GM12878 (cell line): Measurements from ENCODE around the gene TTYH3. TPM values are rescaled to one million over a fixed set of nuclear protein-coding genes. Genes with fewer than 3 reads are reported as not detected.

Source experiments
- ATAC-seq: fragments of 200-7000 bp; cut with Tn5 transposase; 3 replicates; pipeline ENCODE4 v1.9.1; 2020; ENCODE audit warnings: mild to moderate bottlenecking, moderate library complexity
- BruUV-seq: library from RNA; stranded (reverse); fragments of 400-500 nt; replicated peaks from 2 replicates; lab custom pipeline; 2021; lab: Mats Ljungman, UMichigan
- CTCF ChIA-PET: fragments of 300-600 bp; sonication (Branson Sonifier 250); formaldehyde crosslinking; extraction: SDS; loops from one replicate; lab custom pipeline; 2021; ENCODE audit warnings: inconsistent platforms; lab: Yijun Ruan, JAX
- POLR2A ChIA-PET: fragments of 350-600 bp; formaldehyde crosslinking; extraction: SDS; loops from one replicate; lab custom pipeline; 2021; ENCODE audit warnings: inconsistent platforms; lab: Charles Lee
- RAD21 ChIA-PET: fragments of 300-600 bp; sonication (Branson Sonifier 250); formaldehyde crosslinking; loops from one replicate; lab custom pipeline; 2023; ENCODE audit warnings: antibody characterized with exemption; ENCODE audit not compliant: unreplicated experiment; lab: Charles Lee
- SMC1A ChIA-PET: fragments of 300-600 bp; sonication (Branson Sonifier 250); formaldehyde crosslinking; loops from one replicate; lab custom pipeline; 2023; ENCODE audit not compliant: unreplicated experiment, uncharacterized antibody; lab: Charles Lee
- DNase-seq: peaks from one replicate; pipeline ENCODE4 v3.0.0-alpha.2; 2011; ENCODE audit warnings: low read depth, low spot score
- FAIRE-seq: peaks from 3 replicates; lab custom pipeline; 2011; peaks lifted over from hg19 to GRCh38; lab: Jason Lieb, UNC
- H2AFZ ChIP-seq: 2 replicates; pipeline ENCODE4 v1.6.0; 2011; ENCODE audit warnings: low read depth, low read length, control low read depth; ENCODE audit not compliant: control insufficient read depth
- H3K27ac ChIP-seq: 2 replicates; pipeline ENCODE4 v1.5.1; 2011; ENCODE audit warnings: control low read depth; ENCODE audit not compliant: control insufficient read depth, insufficient read depth
- H3K27me3 ChIP-seq, 2 experiments: replicated peaks in 1 of 2; 2 replicates each; pipeline versions ENCODE4 v1.6.0 to v1.6.1; 2011; ENCODE audit warnings: low read length in 1 of 2; ENCODE audit not compliant: control insufficient read depth in 2 of 2, insufficient read depth in 2 of 2
- H3K36me3 ChIP-seq, 2 experiments: 2 replicates each; pipeline ENCODE4 v1.5.1; 2011; ENCODE audit warnings: low read length in 1 of 2; ENCODE audit not compliant: control insufficient read depth in 2 of 2, insufficient read depth in 2 of 2
- H3K4me1 ChIP-seq: 2 replicates; pipeline ENCODE4 v1.6.1; 2011; ENCODE audit warnings: mild to moderate bottlenecking, low read length, moderate library complexity, mixed read lengths; ENCODE audit not compliant: control insufficient read depth, insufficient read depth
- H3K4me2 ChIP-seq: 2 replicates; pipeline ENCODE4 v1.6.0; 2011; ENCODE audit warnings: control low read depth; ENCODE audit not compliant: control insufficient read depth, insufficient read depth
- H3K4me3 ChIP-seq: fragments of 200-600 bp; sonication (generic); 2 replicates; pipeline ENCODE4 v1.5.1; 2016
- H3K79me2 ChIP-seq: 2 replicates; pipeline ENCODE4 v1.6.0; 2011; ENCODE audit warnings: low read length; ENCODE audit not compliant: control insufficient read depth, insufficient read depth
- H3K9ac ChIP-seq: 2 replicates; pipeline ENCODE4 v1.8.0; 2011; ENCODE audit warnings: low read length, control low read depth, mixed read lengths; ENCODE audit not compliant: control insufficient read depth, insufficient read depth
- H3K9me3 ChIP-seq: replicated peaks from 3 replicates; pipeline ENCODE4 v1.5.1; 2011; ENCODE audit warnings: mild to moderate bottlenecking, low read length; ENCODE audit not compliant: control insufficient read depth, insufficient read depth
- H4K20me1 ChIP-seq: 2 replicates; pipeline ENCODE4 v1.6.0; 2011; ENCODE audit not compliant: control insufficient read depth, insufficient read depth
- ATF7 ChIP-seq: fragments of 450-650 bp; IDR thresholded peaks from 2 replicates; pipeline ENCODE4 v1.6.1; 2016; ENCODE audit warnings: low read depth, mild to moderate bottlenecking
- CBFB ChIP-seq: IDR thresholded peaks from 2 replicates; pipeline ENCODE4 v1.6.1; 2016; ENCODE audit warnings: antibody characterized with exemption, low read depth
- EP300 ChIP-seq, 2 experiments: fragments of 150-350 bp in 1 of 2; IDR thresholded peaks; 2 replicates each; pipeline ENCODE4 v1.6.1; 2011 to 2012; ENCODE audit warnings: low read depth in 2 of 2, low read length in 2 of 2, borderline replicate concordance in 1 of 2, improper control_type of control experiment in 1 of 2, inconsistent platforms in 1 of 2; ENCODE audit not compliant: control insufficient read depth in 1 of 2
- HDGF ChIP-seq: fragments of 450-650 bp; IDR thresholded peaks from 2 replicates; pipeline ENCODE4 v1.6.1; 2016; ENCODE audit warnings: antibody characterized with exemption
- MEF2A ChIP-seq: IDR thresholded peaks from 2 replicates; pipeline ENCODE4 v1.6.1; 2011; ENCODE audit warnings: low read depth, mild to moderate bottlenecking, low read length, moderate library complexity; ENCODE audit not compliant: insufficient read depth
- NFIC ChIP-seq: IDR thresholded peaks from 2 replicates; pipeline ENCODE4 v1.6.1; 2012; ENCODE audit warnings: low read depth, mild to moderate bottlenecking, inconsistent platforms, low read length, moderate library complexity
- SRF ChIP-seq, 2 experiments: IDR thresholded peaks; 2 replicates each; pipeline ENCODE4 v1.6.1; 2011; ENCODE audit warnings: low read depth in 2 of 2, low read length in 2 of 2, mild to moderate bottlenecking in 1 of 2, moderate library complexity in 1 of 2
- TCF7 ChIP-seq: IDR thresholded peaks from 2 replicates; pipeline ENCODE4 v1.6.1; 2014; ENCODE audit warnings: antibody characterized with exemption, borderline replicate concordance
- ZZZ3 ChIP-seq: IDR thresholded peaks from 2 replicates; pipeline ENCODE4 v1.6.1; 2011; ENCODE audit warnings: low read depth; ENCODE audit not compliant: control insufficient read depth, insufficient read length
- WGBS: methylation state at CpG from one replicate; pipeline ENCODE4 v1.1.6; 2016; ENCODE audit warnings: low lambda C conversion rate; ENCODE audit not compliant: insufficient replicate concordance, insufficient coverage; ENCODE audit errors: missing lambda C conversion rate; 5-methylcytosine and 5-hydroxymethylcytosine counted together
- in situ Hi-C: fragments of 300-500 bp; cut with MboI; formaldehyde crosslinking; loops from 9 replicates; pipeline ENCODE4 v1.14.3; 2018; ENCODE audit warnings: mixed read lengths
- intact Hi-C: fragments of 100-400 bp; cut with micrococcal nuclease; formaldehyde crosslinking; loops from one replicate; pipeline ENCODE4 v1.14.2; 2022; ENCODE audit not compliant: unreplicated experiment
- polyA plus RNA-seq, 11 experiments: library from polyadenylated mRNA; depleted of rRNA in 4 of 11; unstranded in 6 of 11; stranded (reverse) in 5 of 11; fragments of >200 nt; fragmentation: Nextera tagmentation in 4 of 11; fragmentation: Illumina TruSeq in 1 of 11; extraction: Ambion mirVana in 4 of 11; extraction: Trizol in 1 of 11; gene quantifications; 1 replicate in 1 of 11; 2 replicates in 10 of 11; pipeline versions ENCODE4 v1.2.1 to v1.2.3, GENCODE V29; 2011 to 2016; ENCODE audit warnings: inconsistent platforms in 2 of 11, missing spikeins in 2 of 11, low read depth in 1 of 11
- total RNA-seq, 4 experiments: library from RNA; depleted of rRNA in 3 of 4; stranded (reverse); fragments of >200 nt in 3 of 4; fragmentation: Illumina TruSeq in 1 of 4; extraction: Trizol in 1 of 4; gene quantifications; 2 replicates each; pipeline versions ENCODE4 v1.2.1 to v1.2.3, GENCODE V29; 2013 to 2021
- TF ChIP-seq, protein P1 (sequence below): fragments of 450-650 bp; formaldehyde crosslinking; IDR thresholded peaks from 2 replicates; pipeline ENCODE4 v1.4.0; 2020; ENCODE audit warnings: mild to moderate bottlenecking, moderate library complexity

The TTYH3 gene
- total and polyA plus RNA-seq, 10 of the 15 experiments (the other 5 are each of a cell fraction or from before 2014, with no cell fraction given): 0.79 to 71.4 (median 10.5) TPM

DNA sequence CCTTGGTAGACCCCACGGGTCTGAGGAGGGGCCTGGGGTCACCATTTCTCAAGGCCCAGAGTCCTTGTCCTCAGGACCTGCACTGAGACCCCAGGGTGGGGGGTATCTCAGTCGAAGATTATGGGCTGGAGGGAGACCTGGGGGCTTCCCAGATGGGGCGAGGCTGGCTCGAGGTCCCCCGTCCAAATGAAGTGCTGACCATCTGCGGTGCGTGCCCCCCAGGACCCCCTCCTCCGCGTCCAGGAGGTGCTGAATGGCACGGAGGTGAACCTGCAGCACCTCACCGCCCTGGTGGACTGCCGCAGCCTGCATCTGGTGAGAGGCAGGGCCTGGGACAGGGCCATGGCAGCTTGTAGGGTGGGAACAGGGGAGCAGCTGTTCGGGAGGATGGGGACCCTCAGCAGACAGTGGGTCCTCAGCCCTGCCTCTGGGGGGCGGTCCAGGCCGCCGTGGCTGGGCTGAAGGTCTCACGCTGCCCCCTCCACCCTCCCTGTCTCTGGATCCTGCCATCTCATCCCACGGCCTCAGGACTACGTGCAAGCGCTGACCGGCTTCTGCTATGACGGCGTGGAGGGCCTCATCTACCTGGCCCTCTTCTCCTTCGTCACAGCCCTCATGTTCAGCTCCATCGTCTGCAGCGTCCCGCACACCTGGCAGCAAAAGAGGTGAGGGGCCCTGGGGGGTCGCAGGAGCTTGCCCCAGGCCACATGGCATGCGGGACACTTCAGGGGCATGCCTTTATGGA is 24.3 kb downstream of the TTYH3 start (continued):
- TF ChIP-seq EP300 (IDR thresholded peaks at IDR 0.05; ENCODE audit: borderline replicate concordance in 1 of 2, control insufficient read depth in 1 of 2, low read depth in 2 of 2, low read length in 2 of 2) (no peak), ZZZ3 (no peak), TCF7 (no peak)

DNA sequence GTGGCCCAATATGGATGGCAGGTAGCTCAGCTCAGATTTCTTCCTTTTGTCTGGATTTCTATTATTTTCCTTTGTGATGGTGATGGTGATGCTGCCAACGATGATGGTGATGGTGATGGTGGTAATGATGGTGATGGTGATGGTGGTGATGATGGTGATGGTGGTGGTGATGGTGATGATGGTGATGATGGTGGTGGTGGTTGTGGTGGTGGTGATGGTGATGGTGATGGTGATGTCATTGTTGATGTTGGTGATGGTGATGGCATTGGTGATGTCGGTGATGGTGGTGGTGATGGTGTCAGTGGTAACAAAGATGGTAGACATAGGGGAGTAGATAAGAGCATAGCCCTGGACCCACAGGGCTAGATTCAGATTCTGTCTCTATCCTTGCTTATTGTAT is 25.4 kb downstream of the TTYH3 start:
- H3K4me3 ChIP-seq: no peak overlapping the region
- in situ Hi-C loops: no loop called here
- no peak overlapping the region for H3K4me2 ChIP-seq
- DNase-seq (no peak), ATAC-seq (no peak), FAIRE-seq (no peak)
- ChIA-PET CTCF (interaction anchor here (0.9 to 1.2 kb wide), 3 partner anchors 25 to 52 kb away, joined by 3 to 4 read pairs (median 4); partner anchors contain the start of gene TTYH3), RAD21 (interaction anchor here (0.7 kb wide), 1 partner anchor 48 kb away, joined by 3 read pairs; no protein-coding TSS in a partner anchor), POLR2A (no interaction called here), SMC1A (no interaction called here)
- BruUV-seq: no TSS peak
- H3K9ac ChIP-seq: no peak overlapping the region
- H4K20me1 ChIP-seq: no peaks in the 10 kb centered on the region
- H3K79me2 ChIP-seq: no peaks in the 10 kb centered on the region
- H3K4me1 ChIP-seq: no peaks in the 10 kb centered on the region
- no peaks in the 10 kb centered on the region for H3K27me3 ChIP-seq
- WGBS: 73% methylated on average over 2 of the region's 2 CpGs
- no peaks in the 10 kb centered on the region for H3K9me3 ChIP-seq
- intact Hi-C loops: no loop called here
- H3K27ac ChIP-seq: no peak overlapping the region
- H2AFZ ChIP-seq: no peak overlapping the region
- H3K36me3 ChIP-seq: no peaks in the 10 kb centered on the region
- TF ChIP-seq HDGF (peak; percentile 43; the same call in 1 of the 2 replicates), SRF (IDR thresholded peaks at IDR 0.05; ENCODE audit: low read depth in 2 of 2, low read length in 2 of 2) (no peak), NFIC (no peak), MEF2A (no peak), ATF7 (peak; percentile 26; the same call in 1 of the 2 replicates), CBFB (no peak)
- TF ChIP-seq, protein P1, sequence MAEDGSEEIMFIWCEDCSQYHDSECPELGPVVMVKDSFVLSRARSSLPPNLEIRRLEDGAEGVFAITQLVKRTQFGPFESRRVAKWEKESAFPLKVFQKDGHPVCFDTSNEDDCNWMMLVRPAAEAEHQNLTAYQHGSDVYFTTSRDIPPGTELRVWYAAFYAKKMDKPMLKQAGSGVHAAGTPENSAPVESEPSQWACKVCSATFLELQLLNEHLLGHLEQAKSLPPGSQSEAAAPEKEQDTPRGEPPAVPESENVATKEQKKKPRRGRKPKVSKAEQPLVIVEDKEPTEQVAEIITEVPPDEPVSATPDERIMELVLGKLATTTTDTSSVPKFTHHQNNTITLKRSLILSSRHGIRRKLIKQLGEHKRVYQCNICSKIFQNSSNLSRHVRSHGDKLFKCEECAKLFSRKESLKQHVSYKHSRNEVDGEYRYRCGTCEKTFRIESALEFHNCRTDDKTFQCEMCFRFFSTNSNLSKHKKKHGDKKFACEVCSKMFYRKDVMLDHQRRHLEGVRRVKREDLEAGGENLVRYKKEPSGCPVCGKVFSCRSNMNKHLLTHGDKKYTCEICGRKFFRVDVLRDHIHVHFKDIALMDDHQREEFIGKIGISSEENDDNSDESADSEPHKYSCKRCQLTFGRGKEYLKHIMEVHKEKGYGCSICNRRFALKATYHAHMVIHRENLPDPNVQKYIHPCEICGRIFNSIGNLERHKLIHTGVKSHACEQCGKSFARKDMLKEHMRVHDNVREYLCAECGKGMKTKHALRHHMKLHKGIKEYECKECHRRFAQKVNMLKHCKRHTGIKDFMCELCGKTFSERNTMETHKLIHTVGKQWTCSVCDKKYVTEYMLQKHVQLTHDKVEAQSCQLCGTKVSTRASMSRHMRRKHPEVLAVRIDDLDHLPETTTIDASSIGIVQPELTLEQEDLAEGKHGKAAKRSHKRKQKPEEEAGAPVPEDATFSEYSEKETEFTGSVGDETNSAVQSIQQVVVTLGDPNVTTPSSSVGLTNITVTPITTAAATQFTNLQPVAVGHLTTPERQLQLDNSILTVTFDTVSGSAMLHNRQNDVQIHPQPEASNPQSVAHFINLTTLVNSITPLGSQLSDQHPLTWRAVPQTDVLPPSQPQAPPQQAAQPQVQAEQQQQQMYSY (CRISPR knock-in tag): no peak
